Embryonic facial prominence (tissue), 1 donor: Measurements from ENCODE around the gene GUCY2C.
"Not testable (repeated sequence)": the region's sequence is repeated elsewhere in the genome, so short reads cannot be mapped to it uniquely, and the experiment has no call there.

ENCODE experiments used
- DNase-seq: peaks from one replicate; pipeline ENCODE4 v3.0.0-alpha.2; 2016; ENCODE audit errors: extremely low spot score

GUCY2C gene

DNA sequence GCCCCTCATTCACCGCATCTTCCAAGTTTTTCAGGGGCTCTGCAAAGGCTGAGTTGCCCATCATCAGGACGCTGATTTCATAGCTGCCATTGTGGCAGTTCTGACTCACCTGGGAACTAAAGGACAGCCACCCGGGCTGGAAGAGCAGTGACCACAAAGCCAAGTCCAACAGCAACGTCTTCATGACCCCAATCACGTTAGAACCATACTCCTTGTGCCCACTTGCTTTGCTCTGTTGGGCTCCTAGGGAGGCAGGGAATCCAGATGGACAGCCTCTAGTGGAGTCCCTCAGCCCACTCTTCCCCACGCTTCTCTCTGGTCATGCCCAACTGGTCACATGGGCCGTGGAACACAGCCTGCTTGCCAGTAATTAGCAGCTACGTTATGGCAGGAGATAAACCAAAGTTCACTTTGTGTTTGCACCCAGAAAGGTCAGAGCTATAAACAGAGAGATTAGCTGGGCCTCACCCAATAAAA lies at the start of gene GUCY2C:
Gene GUCY2C (minus strand): TSS at position 335 of the 477 bp plus-strand sequence. CDS start 151 bp downstream, at position 184.
- no peak for DNase-seq

DNA sequence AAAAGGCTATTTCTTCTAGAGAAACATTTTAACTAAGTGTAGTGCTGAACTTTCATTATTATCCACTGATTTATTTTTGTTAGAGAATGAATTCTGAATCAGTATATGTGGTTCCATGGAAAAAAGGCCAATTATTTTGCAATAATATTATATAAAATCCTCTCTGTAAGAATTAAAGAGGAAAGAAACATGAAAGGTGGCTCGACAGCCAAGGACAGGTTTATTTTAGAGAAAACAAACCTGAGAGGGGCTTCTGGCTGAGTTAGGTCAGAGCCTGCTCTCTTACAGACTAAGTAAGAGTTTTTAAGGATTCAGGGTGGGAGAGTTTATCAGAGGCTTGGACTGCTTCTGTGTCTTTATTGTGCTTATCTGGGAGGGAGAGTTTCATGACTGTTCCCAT lies 46.7 kb upstream of the GUCY2C start:
- DNase-seq: no peak

DNA sequence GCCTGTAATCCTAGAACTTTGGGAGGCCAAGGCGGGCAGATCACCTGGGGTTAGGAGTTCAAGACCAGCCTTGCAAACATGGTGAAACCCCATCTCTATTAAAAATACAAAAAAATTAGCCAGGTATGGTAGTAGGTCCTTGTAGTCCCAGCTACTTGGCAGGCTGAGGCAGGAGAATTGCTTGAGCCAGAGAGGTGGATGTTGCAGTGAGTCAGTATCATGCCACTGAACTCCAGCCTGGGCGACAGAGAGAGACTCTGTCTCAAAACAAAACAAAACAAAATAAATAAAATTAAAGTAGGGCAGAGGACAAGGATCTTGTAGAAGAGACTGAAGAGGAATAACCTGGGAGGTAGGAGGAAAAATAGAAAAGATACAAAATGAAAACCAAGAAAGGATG lies 45.5 kb upstream of the GUCY2C start:
- DNase-seq: no peak

DNA sequence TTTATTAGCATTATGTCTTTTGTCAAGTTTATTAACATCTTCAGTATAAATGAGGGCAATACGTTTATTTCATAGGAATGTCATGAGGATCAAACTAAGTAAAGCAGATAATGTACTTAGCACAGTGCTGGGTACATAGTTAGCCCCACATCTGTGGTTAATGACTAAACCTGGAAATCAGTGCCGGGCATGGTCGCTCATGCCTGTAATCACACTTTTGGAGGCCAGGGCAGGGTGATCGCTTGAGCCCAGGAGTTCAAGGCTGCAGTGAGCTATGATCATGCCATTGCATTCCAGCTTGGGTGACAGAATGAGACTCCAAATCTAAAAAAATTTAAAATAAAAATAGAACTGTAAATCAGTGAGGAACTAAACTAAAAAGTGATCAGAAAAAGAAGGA lies 44.8 kb upstream of the GUCY2C start:
- no peak for DNase-seq

DNA sequence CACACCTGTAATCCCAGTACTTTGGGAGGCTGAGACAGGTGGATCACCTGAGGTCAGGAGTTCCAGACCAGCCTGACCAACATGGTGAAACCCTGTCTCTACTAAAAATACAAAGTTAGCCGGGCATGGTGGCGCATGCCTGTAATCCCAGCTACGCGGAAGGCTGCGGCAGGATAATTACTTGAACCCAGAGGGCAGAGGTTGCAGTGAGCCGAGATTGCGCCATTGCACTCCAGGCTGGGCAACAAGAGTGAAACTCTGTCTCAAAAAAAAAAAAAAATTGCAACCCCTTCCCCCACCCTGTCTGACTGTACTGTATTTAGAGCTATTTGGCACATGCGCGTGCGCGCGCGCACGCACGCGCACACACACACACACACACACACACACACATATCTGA lies 40.0 kb upstream of the GUCY2C start:
- DNase-seq: not testable (repeated sequence)

DNA sequence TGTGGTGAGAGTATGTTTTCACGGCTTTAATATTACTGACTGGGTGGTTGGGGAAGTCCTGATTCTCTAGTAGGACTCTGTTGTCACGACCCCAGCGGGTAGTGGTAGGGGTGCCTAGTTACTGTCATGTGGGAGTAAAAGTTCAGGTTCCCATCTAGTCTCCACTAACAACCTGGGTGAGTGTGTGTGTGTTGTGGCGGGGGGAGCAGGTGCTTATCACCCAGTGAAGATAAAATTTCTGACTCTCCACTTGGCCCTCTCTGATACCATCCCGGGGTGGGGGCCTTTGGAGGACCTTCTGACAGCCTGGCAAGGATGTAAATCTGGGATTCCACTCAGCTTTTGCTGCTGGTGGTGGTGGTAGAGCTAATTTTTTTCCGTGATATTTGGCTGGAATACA lies 35.4 kb upstream of the GUCY2C start:
- no peak for DNase-seq

DNA sequence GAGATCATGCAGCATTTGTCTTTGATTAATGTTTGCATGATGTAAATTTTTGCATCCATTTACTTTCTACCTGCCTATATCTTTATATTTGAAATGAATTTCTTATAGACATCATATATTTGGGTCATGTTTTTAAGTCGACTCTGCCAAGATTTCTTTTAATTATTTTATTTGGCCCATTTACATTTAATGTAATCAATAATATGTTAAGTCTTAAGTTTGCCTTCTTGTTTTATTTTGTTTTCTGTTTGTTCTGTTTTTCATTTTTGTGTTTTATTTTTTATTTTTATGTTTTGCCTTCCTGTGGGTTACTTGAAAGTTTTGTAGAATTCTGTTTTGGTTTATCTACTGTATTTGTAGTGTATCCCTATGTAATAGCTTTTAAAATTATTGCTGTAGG lies 33.2 kb upstream of the GUCY2C start:
- no peak for DNase-seq

DNA sequence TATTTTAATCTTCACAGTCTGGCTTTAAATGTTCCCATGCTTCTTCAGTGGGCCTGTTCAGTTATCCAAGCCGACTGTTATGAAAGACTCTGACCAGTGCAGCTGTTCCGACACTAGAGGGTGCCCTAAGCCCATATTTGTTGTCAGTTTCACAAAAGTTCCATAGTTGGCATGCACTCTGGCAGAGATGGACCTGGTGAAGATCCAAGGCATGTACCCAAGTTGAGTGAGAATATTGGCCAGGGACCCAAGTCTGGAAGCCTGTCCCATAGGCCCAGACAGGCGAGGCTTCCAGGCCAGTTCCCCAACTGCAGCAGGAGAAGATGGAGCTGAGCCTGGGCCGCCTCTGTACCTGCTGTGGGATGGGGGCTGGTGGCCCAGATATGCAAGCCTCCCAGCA lies 27.4 kb upstream of the GUCY2C start:
- no peak for DNase-seq

DNA sequence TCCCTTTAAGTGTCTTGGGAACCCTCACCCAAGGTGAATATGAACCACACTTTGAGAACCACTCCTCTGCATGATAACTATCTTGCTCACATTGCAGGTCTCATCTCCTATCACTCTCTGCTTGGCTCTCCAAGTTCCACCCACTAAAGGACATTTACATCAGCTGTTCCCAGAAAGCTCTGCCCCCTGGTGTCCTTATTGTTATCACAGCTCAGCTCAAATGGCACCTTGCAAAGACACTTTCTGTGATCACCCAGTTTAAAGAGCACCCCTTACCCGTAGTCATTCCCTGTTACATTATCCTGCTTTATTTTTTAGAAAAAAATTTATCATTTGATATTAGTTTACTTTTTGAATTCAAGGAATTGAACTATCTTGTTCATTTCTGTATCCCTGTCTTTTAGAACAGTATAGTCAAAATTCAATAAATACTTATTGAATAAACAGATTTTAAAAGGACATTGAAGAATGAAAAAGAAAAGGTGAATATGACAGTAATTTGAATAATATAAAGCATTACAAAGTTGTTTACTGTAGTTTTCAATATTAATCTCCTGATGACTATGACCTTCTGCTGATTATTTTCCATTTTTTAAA lies 20.5 kb upstream of the GUCY2C start:
- no peak for DNase-seq

DNA sequence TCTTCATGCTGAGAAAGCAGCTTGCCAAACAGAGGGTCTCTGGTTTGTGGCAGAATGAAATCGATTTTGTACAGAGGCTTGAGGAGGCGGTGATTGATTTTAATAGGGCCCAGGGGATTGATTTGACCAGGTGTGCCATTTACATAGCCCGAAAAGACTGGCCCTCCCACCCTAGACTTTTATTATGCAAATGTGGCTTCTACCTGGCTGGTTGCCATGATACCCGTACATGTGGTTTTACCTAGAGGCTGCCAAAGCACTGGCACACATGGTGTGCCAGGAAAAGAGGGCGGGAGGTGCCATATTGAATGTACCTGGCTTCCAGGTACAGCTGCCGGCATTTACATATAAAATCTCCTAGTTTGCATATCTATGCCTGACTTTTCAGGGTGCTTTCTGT lies 18.0 kb upstream of the GUCY2C start:
- no peak for DNase-seq

DNA sequence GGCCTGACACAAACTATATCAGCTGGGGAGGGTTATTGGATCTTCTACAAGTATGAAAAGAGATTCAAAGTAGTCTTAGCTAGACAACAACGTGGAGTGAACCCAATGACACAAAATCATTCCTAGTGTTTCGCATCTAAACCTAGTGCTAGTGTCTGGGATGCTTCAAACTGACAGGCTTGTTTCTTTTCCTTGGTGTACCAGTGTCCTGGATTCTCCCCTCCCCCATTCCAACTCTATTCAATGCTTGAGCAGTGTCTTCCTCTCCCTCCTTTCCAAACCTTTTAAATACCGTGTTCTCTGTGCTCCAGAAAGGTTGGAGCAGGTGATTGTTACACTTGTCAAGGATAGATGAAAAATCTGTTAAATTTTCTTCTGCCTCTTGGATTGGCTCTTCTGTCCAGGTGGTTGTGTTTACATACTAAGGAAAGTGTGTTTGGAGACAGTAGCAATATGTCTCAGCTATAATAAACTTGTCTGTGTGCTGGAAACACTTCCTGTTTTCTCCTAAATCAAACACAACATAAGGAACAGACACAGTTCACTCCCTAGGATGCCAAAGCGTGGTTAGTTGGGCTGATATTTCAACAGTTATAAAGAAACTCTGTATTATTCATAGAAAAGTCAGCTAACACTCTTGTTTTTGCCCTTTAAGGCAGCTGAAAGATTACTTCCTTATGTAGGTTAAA lies 14.4 kb upstream of the GUCY2C start:
- DNase-seq: no peak

DNA sequence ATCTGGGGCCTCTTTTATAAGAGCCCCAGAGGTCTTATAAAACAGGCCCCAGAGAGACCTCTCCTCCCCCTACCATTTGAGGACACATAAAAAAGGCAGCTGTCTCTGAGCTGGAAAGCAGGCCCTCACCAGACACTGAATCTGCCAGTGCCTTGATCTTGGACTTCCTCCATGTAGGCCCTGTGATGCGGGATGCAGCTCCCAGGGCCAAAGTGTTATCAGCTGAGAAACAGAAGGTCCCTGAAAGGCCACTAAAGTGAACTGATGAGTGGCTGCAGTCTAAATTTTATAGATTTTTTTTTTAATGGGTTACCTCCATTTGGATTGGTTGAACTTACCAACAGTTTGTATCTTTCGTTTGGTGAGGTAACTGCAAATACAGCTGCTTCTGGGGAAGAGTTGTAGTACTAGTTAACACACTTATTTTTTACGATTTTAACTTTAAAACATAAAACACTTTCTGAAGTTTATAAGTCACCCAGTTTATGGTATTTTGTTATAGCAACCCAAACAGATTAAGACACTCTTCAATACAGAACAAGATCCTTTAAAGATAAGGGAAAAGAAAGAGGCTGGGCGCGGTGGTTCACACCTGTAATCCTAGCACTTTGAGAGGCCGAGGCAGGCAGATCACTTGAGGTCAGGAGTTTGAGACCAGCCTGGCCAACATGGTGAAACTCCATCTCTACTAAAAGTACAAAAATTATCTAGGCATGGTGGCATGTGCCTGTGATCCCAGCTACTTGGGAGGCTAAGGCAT lies 5.6 kb upstream of the GUCY2C start:
- no peak for DNase-seq

DNA sequence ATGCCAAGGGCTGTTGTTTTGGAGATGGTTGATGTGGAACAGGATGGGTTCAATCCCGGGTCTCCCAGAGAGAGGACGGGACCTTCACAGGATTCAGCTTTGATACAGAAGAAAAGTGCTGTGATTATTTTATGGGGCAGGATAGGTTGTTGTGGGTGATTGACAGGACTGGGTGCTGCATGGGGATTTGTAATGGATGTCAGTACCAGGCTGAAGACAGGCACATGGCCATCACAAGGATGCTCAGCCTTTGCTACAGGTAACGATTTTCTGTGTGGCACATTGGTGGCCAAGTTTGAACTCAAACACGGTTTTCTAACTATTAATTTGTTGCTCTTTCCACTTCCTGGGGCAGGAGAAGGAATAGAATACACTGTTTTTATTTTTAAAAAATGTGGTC lies 4.5 kb upstream of the GUCY2C start:
- DNase-seq: no peak

DNA sequence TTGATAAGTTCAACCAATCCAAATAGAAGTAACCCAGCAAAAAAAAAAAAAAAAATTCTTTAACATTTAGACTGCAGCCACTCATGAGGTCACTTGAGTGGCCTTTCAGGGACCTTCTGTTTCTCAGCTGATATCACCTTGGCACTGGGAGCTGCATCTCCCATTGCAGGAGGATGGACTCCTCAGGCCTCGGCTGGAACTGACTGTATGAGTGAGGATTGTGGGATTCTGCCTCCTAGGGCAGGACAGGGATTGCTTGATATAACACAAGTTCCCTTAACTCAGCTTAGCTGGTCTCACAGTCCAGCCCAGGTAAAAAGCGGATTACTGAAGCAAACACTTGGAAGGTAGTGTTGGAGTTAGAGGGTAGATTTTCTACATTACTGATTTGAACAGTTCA lies 3.5 kb upstream of the GUCY2C start:
- no peak for DNase-seq

DNA sequence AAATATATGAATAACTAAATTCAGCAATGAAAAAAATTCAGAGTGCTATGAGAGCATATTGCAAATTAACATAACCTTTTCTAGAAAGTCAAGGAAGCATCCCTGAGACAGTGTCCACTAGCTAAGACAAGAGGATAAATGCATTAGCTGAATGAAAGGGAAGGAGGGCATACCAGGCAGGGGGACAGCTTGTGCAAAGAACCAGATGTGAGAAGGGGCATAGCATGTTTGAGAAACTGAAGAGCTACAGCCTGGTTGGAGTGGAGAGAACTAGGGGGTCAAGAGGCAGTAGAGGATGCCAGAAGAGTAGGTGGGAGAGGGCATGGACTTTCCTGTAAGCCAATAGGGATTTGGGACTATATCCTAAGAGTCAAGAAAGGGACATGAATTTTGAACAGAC lies 2.2 kb upstream of the GUCY2C start:
- DNase-seq: no peak

DNA sequence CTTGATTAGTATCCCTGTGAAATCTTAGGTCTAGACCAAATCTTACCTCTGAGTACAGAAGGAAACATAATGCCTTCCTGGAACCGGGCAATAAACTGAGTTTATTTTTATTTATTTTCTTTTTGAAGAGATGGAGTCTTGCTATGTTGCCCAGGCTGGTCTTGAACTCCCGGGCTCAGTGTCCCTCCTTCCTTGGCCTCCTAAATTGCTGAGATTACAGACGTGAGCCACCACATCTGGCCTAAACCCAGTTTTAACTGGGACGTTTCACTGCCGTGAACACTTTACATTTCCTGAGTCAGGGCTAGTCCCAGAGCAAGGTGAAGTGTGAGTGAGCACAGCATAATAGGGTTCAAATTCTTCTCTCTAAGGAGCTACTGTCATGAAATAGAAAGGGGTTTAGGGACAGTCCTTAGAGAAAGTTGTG lies 671 bp downstream of the GUCY2C start:
- DNase-seq: no peak

DNA sequence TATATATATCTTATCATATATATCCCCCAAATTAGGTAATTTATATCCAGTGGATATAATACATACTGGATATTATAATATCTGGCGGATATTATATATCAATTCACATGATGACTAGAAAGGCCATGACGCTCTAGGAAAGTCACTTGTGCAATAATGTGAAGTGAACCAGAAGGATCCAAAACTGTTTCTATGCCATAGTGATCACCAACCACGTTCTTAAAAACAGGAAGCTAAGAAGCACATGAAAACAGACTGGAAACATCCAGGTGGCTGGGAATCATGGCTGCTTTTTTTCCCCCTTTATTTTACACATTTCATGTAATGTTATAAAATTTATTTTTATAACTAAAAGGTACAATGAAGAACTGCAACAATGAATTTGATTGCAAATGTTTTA lies 1.4 kb downstream of the GUCY2C start:
- DNase-seq: no peak

DNA sequence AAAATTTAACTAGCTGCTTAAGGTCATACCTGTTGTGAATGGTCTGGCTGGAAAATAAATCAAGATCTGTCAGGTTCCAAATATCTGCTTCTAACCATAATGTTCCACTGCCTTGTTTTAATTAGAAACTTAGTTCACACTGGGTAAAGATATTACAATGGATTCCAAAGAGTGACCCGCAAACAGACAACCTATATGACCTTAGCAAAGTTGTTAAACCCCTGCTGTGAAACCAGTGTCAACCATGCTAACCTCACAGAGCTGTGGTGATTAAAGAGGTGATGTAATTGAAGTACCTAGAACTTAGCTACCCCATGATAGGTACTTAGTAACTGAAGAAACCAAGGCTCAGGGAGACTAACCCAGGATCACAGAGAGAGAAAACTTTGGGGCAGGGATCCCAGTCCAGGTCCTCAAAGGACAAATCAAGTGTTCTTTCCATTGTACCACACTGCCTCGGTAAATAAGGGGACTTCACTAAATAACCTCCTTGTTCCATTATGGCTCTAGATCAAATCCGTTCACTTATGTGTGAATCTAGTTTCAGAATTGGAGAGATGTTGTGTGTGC lies 2.2 kb downstream of the GUCY2C start:
- no peak for DNase-seq

DNA sequence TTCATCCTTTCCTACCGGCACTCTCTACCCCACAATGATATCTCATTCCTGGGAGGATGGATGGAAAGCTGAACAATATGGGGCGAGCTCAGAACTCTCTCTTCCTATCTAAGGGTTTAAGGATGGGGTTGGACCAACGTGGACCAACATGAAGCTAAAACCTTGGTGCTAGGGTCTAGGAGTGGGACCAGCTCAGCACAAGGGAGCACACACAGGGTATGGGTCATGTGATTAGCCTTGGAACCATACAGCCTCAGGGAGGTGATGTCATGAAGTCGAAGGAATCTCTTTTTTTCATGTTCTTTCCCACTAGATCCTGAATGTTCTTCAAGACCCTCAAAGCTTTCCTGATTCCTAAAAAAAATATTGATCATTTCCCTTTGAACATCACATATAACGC lies 3.3 kb downstream of the GUCY2C start:
- DNase-seq: no peak

DNA sequence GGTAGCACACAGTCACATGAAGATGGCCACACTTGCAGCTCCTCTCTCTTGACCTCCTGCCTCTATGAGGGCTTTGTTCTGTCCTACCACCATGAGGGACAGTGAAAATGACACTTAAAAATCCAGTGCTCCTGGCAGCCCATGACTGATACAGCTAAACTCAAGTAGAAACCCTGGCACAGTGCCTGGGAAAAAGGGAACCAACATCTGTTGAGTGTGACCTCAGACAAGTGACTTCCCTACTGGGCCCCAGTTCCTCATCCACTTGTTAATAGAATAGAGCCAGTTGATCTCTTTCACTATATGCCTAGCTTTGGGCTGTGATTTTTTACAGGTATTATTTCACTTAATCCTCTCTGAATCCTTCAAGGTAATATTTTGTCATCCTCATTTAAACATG lies 4.8 kb downstream of the GUCY2C start:
- DNase-seq: no peak

DNA sequence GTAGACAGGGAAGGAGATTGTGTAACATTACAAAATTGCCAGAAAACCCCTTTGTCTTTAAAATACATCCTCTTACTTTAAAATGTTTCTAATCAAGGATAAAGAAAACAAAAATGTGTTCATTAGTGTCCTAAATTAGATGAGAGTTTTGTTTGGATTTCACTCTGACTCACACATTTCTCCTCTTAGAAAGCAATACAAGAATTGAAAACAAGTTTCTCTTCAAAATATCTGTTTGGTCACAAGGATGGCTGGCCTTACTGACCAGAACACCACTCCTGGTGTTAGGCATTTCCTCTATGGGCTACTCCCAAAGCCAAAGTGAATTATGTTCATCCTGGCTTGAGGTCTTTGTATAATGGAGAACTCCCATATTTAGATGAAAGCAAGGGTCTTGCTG lies 6.4 kb downstream of the GUCY2C start:
- no peak for DNase-seq

DNA sequence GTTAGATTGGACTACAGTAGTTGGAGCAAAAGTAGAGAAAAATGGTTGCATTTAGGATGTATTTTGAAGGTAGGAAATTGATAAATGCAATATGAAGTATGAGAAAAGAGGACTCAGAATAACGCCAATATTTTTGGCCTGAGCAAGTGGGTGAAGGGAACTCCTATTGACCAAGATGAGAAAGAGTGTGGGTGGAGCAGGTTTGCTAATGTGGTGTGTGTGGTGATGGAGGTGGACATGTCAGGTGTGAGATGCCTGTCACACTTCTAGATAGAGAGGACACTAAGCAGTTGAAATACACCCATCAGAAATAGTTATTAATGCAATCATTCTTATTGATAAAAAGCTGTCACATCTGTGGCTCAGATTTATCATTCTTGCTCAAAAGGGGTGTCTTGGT lies 7.3 kb downstream of the GUCY2C start:
- DNase-seq: no peak

DNA sequence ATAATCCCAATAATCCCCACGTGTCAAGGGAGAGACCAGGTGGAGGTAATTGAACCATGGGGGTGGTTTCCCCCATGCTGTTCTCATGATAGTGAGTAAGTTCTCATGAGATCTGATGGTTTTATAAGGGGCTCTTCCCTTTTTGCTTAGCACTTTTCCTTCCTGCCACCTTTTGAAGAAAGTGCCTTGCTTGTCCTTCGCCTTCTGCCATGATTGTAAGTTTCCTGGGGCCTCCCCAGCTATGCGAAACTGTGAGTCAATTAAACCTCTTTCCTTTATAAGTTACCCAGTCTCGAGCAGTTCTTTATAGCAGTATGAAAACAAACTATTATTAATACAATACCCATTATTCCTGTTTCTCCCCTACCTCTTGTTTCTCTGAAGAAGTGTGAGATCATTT lies 14.2 kb downstream of the GUCY2C start:
- not testable (repeated sequence) for DNase-seq
